Muscle of leg (tissue), 11 donors: ENCODE data around the gene ATP2B1. TPM values are rescaled to one million over a fixed set of nuclear protein-coding genes. Genes with fewer than 3 reads are reported as not detected.

ENCODE experiments used
- DNase-seq: peaks from one replicate; pipeline ENCODE4 v3.0.0; 2013
- H3K27ac ChIP-seq: one replicate; pipeline ENCODE4 v1.5.1; 2013; ENCODE audit warnings: mild to moderate bottlenecking, low read length, control low read depth
- H3K27me3 ChIP-seq: one replicate; pipeline ENCODE4 v1.6.1; 2013; ENCODE audit warnings: low read length; ENCODE audit not compliant: control insufficient read depth, insufficient read depth
- H3K36me3 ChIP-seq: one replicate; pipeline ENCODE4 v1.6.1; 2013; ENCODE audit warnings: low read length; ENCODE audit not compliant: control insufficient read depth, insufficient read depth
- H3K4me1 ChIP-seq: one replicate; pipeline ENCODE4 v1.6.1; 2013; ENCODE audit warnings: low read length; ENCODE audit not compliant: control insufficient read depth, insufficient read depth
- H3K4me3 ChIP-seq: one replicate; pipeline ENCODE4 v1.5.1; 2013; ENCODE audit warnings: low read length, control low read depth
- H3K9me3 ChIP-seq: replicated peaks from 2 replicates; pipeline ENCODE4 v1.6.1; 2013; ENCODE audit warnings: low read depth, low read length; ENCODE audit not compliant: control insufficient read depth
- WGBS: methylation state at CpG from one replicate; pipeline ENCODE4 v1.1.5; 2013; ENCODE audit warnings: missing lambda C conversion rate; ENCODE audit not compliant: insufficient coverage; 5-methylcytosine and 5-hydroxymethylcytosine counted together
- polyA plus RNA-seq, 8 donors: library from polyadenylated mRNA; unstranded; fragments of 120-200 nt; gene quantifications; one replicate each; pipeline versions ENCODE4 v1.2.1 to v1.2.3, GENCODE V29; 2013; ENCODE audit warnings: inconsistent platforms in 1 of 8, low replicate concordance in 1 of 8; ENCODE audit not compliant: insufficient read length in 8 of 8, insufficient read depth in 1 of 8
- total RNA-seq: library from RNA; stranded (reverse); fragments of 120-200 nt; gene quantifications from one replicate; pipeline ENCODE4 v1.2.4, GENCODE V29; 2013

The ATP2B1 gene
- total and polyA plus RNA-seq, 9 donors, result 59.3 to 112 (median 87.4) TPM

- no peaks in the 10 kb centered on the region for H3K27me3 ChIP-seq
- WGBS, result 85% methylated on average over 3 of the region's 4 CpGs
- H3K4me1 ChIP-seq, result peaks cover 8% of the 10 kb centered on the region
- no peaks in the 10 kb centered on the region for H3K36me3 ChIP-seq
- DNase-seq, result no peak
- no peak overlapping the region for H3K27ac ChIP-seq
- H3K4me3 ChIP-seq, result no peak overlapping the region
- H3K9me3 ChIP-seq, result no peaks in the 10 kb centered on the region
Observed at GRCh38 chr12:89538897-89539296, 169.7 kb downstream of the ATP2B1 start.

Other genes with a start within 250 kb of the ATP2B1 start
- gene GALNT4, start 184.0 kb downstream of the ATP2B1 start, total RNA-seq, result 4.7 TPM
- gene GALNT4, start 184.0 kb downstream of the ATP2B1 start, polyA plus RNA-seq, result 1 to 10 TPM; 2.7 to 4.9 (median 3.5) TPM
- gene POC1B, start 182.8 kb downstream of the ATP2B1 start, total RNA-seq, result 15.9 TPM
- 10 to 100 TPM in 3 of 8 donors, 1 to 10 TPM in 5; 6.4 to 10.5 (median 9.8) TPM for gene POC1B, start 182.8 kb downstream of the ATP2B1 start, polyA plus RNA-seq